ENCODE data around the gene NOPCHAP1. TPM values are rescaled to one million over a fixed set of nuclear protein-coding genes. Genes with fewer than 3 reads are reported as not detected.
"Not testable (repeated sequence)": the region's sequence is repeated elsewhere in the genome, so short reads cannot be mapped to it uniquely, and the experiment has no call there.

Gene NOPCHAP1
- 15.8 TPM for polyA plus RNA-seq (2013, experiment 1 of 2)
- polyA plus RNA-seq (2013, experiment 2 of 2): 16.2 TPM

GRCh38 chr12:104986022-104986941 lies at the start of gene NOPCHAP1:
NOPCHAP1 (plus strand) TSS chr12:104986316; CDS start chr12:104986353, 37 bp downstream.
- Histone ChIP-seq H3K4me3 (ENCODE audit: extremely low read depth, insufficient read depth, low read length, poor library complexity, severe bottlenecking) (peak within 1 kb of the TSS; percentile 71), H3K9me3 (ENCODE audit: control insufficient read depth, low read length) (no peaks in the 10 kb centered on the region), H3K27ac (ENCODE audit: low read depth, low read length, severe bottlenecking) (peak within 1 kb of the TSS; percentile 52), H3K4me1 (ENCODE audit: control insufficient read depth, insufficient read depth, low read length, poor library complexity, severe bottlenecking) (peaks cover 9% of the 10 kb centered on the region), H3K36me3 (ENCODE audit: control insufficient read depth, insufficient read depth, low read length) (peaks cover 30% of the 10 kb centered on the region)
- 0% methylated on average over 38 to 39 of the region's 59 CpGs for WGBS, 2 experiments (ENCODE audit: insufficient coverage in 2 of 2)

- Histone ChIP-seq H3K4me3 (ENCODE audit: extremely low read depth, insufficient read depth, low read length, poor library complexity, severe bottlenecking) (no peak overlapping the region), H3K9me3 (ENCODE audit: control insufficient read depth, low read length) (no peaks in the 10 kb centered on the region), H3K4me1 (ENCODE audit: control insufficient read depth, insufficient read depth, low read length, poor library complexity, severe bottlenecking) (peaks cover 11% of the 10 kb centered on the region), H3K36me3 (ENCODE audit: control insufficient read depth, insufficient read depth, low read length) (no peaks in the 10 kb centered on the region), H3K27ac (ENCODE audit: low read depth, low read length, severe bottlenecking) (no peak overlapping the region)
- WGBS, 2 experiments (ENCODE audit: insufficient coverage in 2 of 2): 36 to 40% methylated on average over 2 of the region's 3 CpGs
Measured at GRCh38 chr12:104938371-104938770, 47.7 kb upstream of the NOPCHAP1 start.

GRCh38 chr12:104939089-104939488 lies 47.0 kb upstream of the NOPCHAP1 start:
- Histone ChIP-seq H3K4me1 (ENCODE audit: control insufficient read depth, insufficient read depth, low read length, poor library complexity, severe bottlenecking) (peaks cover 11% of the 10 kb centered on the region), H3K36me3 (ENCODE audit: control insufficient read depth, insufficient read depth, low read length) (no peaks in the 10 kb centered on the region), H3K9me3 (ENCODE audit: control insufficient read depth, low read length) (no peaks in the 10 kb centered on the region), H3K4me3 (ENCODE audit: extremely low read depth, insufficient read depth, low read length, poor library complexity, severe bottlenecking) (no peak overlapping the region), H3K27ac (ENCODE audit: low read depth, low read length, severe bottlenecking) (no peak overlapping the region)
- 80% methylated on average over 1 of the region's 2 CpGs; no CpG with 5 or more reads in 1 of the 2 experiments for WGBS, 2 experiments (ENCODE audit: insufficient coverage in 2 of 2)

GRCh38 chr12:104941454-104941853 lies 44.7 kb upstream of the NOPCHAP1 start:
- H3K9me3 ChIP-seq (ENCODE audit: control insufficient read depth, low read length): no peaks in the 10 kb centered on the region
- H3K4me1 ChIP-seq (ENCODE audit: control insufficient read depth, insufficient read depth, low read length, poor library complexity, severe bottlenecking): peaks cover 11% of the 10 kb centered on the region
- no CpG with 5 or more reads among the region's 3 CpGs for WGBS, 2 experiments (ENCODE audit: insufficient coverage in 2 of 2)
- H3K4me3 ChIP-seq (ENCODE audit: extremely low read depth, insufficient read depth, low read length, poor library complexity, severe bottlenecking): no peak overlapping the region
- H3K27ac ChIP-seq (ENCODE audit: low read depth, low read length, severe bottlenecking): no peak overlapping the region
- no peaks in the 10 kb centered on the region for H3K36me3 ChIP-seq (ENCODE audit: control insufficient read depth, insufficient read depth, low read length)

- H3K27ac ChIP-seq (ENCODE audit: low read depth, low read length, severe bottlenecking): no peak overlapping the region
- no peaks in the 10 kb centered on the region for H3K9me3 ChIP-seq (ENCODE audit: control insufficient read depth, low read length)
- no peak overlapping the region for H3K4me3 ChIP-seq (ENCODE audit: extremely low read depth, insufficient read depth, low read length, poor library complexity, severe bottlenecking)
- peaks cover 11% of the 10 kb centered on the region for H3K4me1 ChIP-seq (ENCODE audit: control insufficient read depth, insufficient read depth, low read length, poor library complexity, severe bottlenecking)
- no peaks in the 10 kb centered on the region for H3K36me3 ChIP-seq (ENCODE audit: control insufficient read depth, insufficient read depth, low read length)
- 97 to 100% methylated on average over 1 to 4 of the region's 4 CpGs for WGBS, 2 experiments (ENCODE audit: insufficient coverage in 2 of 2)
Measured at GRCh38 chr12:104942075-104942474, 44.0 kb upstream of the NOPCHAP1 start.

- WGBS, 2 experiments (ENCODE audit: insufficient coverage in 2 of 2): 91 to 92% methylated on average over 5 to 6 of the region's 8 CpGs
- H3K4me1 ChIP-seq (ENCODE audit: control insufficient read depth, insufficient read depth, low read length, poor library complexity, severe bottlenecking); H3K4me3 ChIP-seq (ENCODE audit: extremely low read depth, insufficient read depth, low read length, poor library complexity, severe bottlenecking); H3K36me3 ChIP-seq (ENCODE audit: control insufficient read depth, insufficient read depth, low read length); H3K9me3 ChIP-seq (ENCODE audit: control insufficient read depth, low read length); H3K27ac ChIP-seq (ENCODE audit: low read depth, low read length, severe bottlenecking): not testable (repeated sequence)
Measured at GRCh38 chr12:104943401-104943800, 42.7 kb upstream of the NOPCHAP1 start.

GRCh38 chr12:104944252-104944651 lies 41.9 kb upstream of the NOPCHAP1 start:
- Histone ChIP-seq H3K4me1 (ENCODE audit: control insufficient read depth, insufficient read depth, low read length, poor library complexity, severe bottlenecking) (peaks cover 1% of the 10 kb centered on the region), H3K4me3 (ENCODE audit: extremely low read depth, insufficient read depth, low read length, poor library complexity, severe bottlenecking) (no peak overlapping the region), H3K9me3 (ENCODE audit: control insufficient read depth, low read length) (no peaks in the 10 kb centered on the region), H3K27ac (ENCODE audit: low read depth, low read length, severe bottlenecking) (no peak overlapping the region), H3K36me3 (ENCODE audit: control insufficient read depth, insufficient read depth, low read length) (no peaks in the 10 kb centered on the region)
- WGBS, 2 experiments (ENCODE audit: insufficient coverage in 2 of 2): 87 to 96% methylated on average over 3 of the region's 3 CpGs

- not testable (repeated sequence) for H3K27ac ChIP-seq (ENCODE audit: low read depth, low read length, severe bottlenecking); H3K36me3 ChIP-seq (ENCODE audit: control insufficient read depth, insufficient read depth, low read length); H3K4me1 ChIP-seq (ENCODE audit: control insufficient read depth, insufficient read depth, low read length, poor library complexity, severe bottlenecking); H3K9me3 ChIP-seq (ENCODE audit: control insufficient read depth, low read length); H3K4me3 ChIP-seq (ENCODE audit: extremely low read depth, insufficient read depth, low read length, poor library complexity, severe bottlenecking)
- WGBS, 2 experiments (ENCODE audit: insufficient coverage in 2 of 2): 90 to 95% methylated on average over 2 to 3 of the region's 4 CpGs
Measured at GRCh38 chr12:104948716-104949115, 37.4 kb upstream of the NOPCHAP1 start.

- Histone ChIP-seq H3K9me3 (ENCODE audit: control insufficient read depth, low read length) (no peaks in the 10 kb centered on the region), H3K27ac (ENCODE audit: low read depth, low read length, severe bottlenecking) (no peak overlapping the region), H3K4me1 (ENCODE audit: control insufficient read depth, insufficient read depth, low read length, poor library complexity, severe bottlenecking) (no peaks in the 10 kb centered on the region), H3K4me3 (ENCODE audit: extremely low read depth, insufficient read depth, low read length, poor library complexity, severe bottlenecking) (no peak overlapping the region), H3K36me3 (ENCODE audit: control insufficient read depth, insufficient read depth, low read length) (no peaks in the 10 kb centered on the region)
- 82 to 94% methylated on average over 3 of the region's 5 CpGs for WGBS, 2 experiments (ENCODE audit: insufficient coverage in 2 of 2)
Measured at GRCh38 chr12:104951759-104952509, 34.2 kb upstream of the NOPCHAP1 start.

GRCh38 chr12:104952816-104953215 lies 33.3 kb upstream of the NOPCHAP1 start:
- Histone ChIP-seq H3K36me3 (ENCODE audit: control insufficient read depth, insufficient read depth, low read length) (no peaks in the 10 kb centered on the region), H3K9me3 (ENCODE audit: control insufficient read depth, low read length) (no peaks in the 10 kb centered on the region), H3K27ac (ENCODE audit: low read depth, low read length, severe bottlenecking) (no peak overlapping the region), H3K4me3 (ENCODE audit: extremely low read depth, insufficient read depth, low read length, poor library complexity, severe bottlenecking) (no peak overlapping the region), H3K4me1 (ENCODE audit: control insufficient read depth, insufficient read depth, low read length, poor library complexity, severe bottlenecking) (no peaks in the 10 kb centered on the region)
- 88 to 100% methylated on average over 1 to 2 of the region's 3 CpGs for WGBS, 2 experiments (ENCODE audit: insufficient coverage in 2 of 2)
